Measurements from ENCODE around the gene GSTA2. TPM values are rescaled to one million over a fixed set of nuclear protein-coding genes. Genes with fewer than 3 reads are reported as not detected.

The GSTA2 gene
- total and polyA plus RNA-seq, 10 of the 15 experiments (the other 5 are each of a cell fraction or from before 2014, with no cell fraction given) = not detected

DNA sequence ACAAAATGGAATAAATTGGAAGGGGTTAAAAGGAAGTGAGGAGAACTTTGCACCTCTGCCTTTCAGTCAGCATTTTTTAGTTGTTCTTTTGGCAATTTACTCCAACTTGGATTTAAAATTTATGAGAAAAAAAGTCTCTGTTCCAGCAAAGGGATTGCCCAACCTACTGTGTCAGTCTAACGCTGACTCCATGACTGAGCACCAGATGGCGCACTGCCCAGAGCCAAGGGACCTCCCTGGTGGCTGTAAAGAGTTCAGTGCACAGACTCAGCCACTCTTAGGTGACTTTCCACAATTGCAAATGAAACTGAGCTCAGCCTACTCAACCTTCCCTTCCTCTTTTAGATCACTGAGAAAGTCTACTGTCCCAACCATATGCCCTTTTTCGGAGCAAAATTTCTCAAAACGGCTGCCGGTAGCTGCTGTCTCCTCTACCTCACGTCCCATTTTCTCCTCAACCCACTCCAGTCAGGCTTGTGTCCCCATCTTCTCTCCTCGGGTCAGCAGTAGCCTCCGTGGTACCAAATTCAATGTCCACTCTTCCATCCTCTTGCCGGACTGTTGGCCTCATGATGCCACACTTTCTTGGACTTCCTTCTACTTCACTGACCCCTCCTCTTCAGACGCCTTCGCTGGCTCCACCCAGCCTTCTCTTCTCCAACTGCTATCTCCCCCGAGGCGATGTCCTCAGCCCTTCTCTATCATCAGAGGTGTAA lies 38.7 kb downstream of the GSTA2 start (continued):
- TF ChIP-seq WRNIP1 (IDR thresholded peaks at IDR 0.05; ENCODE audit: borderline replicate concordance, low read depth, low read length) (peak; percentile 82; the same call in 1 of the 2 replicates), KAT2A (conservative IDR thresholded peaks at IDR 0.05; ENCODE audit: control insufficient read depth, low read depth, low read length) (no peak), RAD21 (IDR thresholded peaks at IDR 0.05; ENCODE audit: insufficient read depth, low read depth, low read length) (peak; percentile 53), MEF2A (IDR thresholded peaks at IDR 0.05; ENCODE audit: insufficient read depth, low read depth, low read length) (no peak), SUPT20H (IDR thresholded peaks at IDR 0.05; ENCODE audit: borderline replicate concordance, control insufficient read depth, low read depth, low read length) (no peak), PML (IDR thresholded peaks at IDR 0.05; ENCODE audit: low read length) (no peak), SMAD5 (IDR thresholded peaks at IDR 0.05; ENCODE audit: low read depth) (no peak), ZNF24 (IDR thresholded peaks at IDR 0.05) (no peak), ZNF207 (IDR thresholded peaks at IDR 0.05; ENCODE audit: borderline replicate concordance) (no peak), ZNF274 (IDR thresholded peaks at IDR 0.05; ENCODE audit: insufficient read depth, insufficient read length) (no peak), RUNX3 (IDR thresholded peaks at IDR 0.05; ENCODE audit: low read length) (no peak), NFIC (IDR thresholded peaks at IDR 0.05; ENCODE audit: low read depth, low read length) (no peak), EGR1 (IDR thresholded peaks at IDR 0.05; ENCODE audit: borderline replicate concordance in 1 of 2, low read depth in 2 of 2, low read length in 2 of 2) (no peak), HDAC2 (IDR thresholded peaks at IDR 0.05) (no peak)
- TF ChIP-seq, protein P1, sequence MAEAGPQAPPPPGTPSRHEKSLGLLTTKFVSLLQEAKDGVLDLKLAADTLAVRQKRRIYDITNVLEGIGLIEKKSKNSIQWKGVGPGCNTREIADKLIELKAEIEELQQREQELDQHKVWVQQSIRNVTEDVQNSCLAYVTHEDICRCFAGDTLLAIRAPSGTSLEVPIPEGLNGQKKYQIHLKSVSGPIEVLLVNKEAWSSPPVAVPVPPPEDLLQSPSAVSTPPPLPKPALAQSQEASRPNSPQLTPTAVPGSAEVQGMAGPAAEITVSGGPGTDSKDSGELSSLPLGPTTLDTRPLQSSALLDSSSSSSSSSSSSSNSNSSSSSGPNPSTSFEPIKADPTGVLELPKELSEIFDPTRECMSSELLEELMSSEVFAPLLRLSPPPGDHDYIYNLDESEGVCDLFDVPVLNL (IDR thresholded peaks at IDR 0.05; ENCODE audit: low read depth, low read length) = no peak
- TF ChIP-seq, protein P2, sequence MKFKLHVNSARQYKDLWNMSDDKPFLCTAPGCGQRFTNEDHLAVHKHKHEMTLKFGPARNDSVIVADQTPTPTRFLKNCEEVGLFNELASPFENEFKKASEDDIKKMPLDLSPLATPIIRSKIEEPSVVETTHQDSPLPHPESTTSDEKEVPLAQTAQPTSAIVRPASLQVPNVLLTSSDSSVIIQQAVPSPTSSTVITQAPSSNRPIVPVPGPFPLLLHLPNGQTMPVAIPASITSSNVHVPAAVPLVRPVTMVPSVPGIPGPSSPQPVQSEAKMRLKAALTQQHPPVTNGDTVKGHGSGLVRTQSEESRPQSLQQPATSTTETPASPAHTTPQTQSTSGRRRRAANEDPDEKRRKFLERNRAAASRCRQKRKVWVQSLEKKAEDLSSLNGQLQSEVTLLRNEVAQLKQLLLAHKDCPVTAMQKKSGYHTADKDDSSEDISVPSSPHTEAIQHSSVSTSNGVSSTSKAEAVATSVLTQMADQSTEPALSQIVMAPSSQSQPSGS (IDR thresholded peaks at IDR 0.05; ENCODE audit: low read length) = no peak
- TF ChIP-seq, protein P3, sequence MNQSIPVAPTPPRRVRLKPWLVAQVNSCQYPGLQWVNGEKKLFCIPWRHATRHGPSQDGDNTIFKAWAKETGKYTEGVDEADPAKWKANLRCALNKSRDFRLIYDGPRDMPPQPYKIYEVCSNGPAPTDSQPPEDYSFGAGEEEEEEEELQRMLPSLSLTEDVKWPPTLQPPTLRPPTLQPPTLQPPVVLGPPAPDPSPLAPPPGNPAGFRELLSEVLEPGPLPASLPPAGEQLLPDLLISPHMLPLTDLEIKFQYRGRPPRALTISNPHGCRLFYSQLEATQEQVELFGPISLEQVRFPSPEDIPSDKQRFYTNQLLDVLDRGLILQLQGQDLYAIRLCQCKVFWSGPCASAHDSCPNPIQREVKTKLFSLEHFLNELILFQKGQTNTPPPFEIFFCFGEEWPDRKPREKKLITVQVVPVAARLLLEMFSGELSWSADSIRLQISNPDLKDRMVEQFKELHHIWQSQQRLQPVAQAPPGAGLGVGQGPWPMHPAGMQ (IDR thresholded peaks at IDR 0.05; ENCODE audit: borderline replicate concordance) = no peak
- TF ChIP-seq, protein P4, sequence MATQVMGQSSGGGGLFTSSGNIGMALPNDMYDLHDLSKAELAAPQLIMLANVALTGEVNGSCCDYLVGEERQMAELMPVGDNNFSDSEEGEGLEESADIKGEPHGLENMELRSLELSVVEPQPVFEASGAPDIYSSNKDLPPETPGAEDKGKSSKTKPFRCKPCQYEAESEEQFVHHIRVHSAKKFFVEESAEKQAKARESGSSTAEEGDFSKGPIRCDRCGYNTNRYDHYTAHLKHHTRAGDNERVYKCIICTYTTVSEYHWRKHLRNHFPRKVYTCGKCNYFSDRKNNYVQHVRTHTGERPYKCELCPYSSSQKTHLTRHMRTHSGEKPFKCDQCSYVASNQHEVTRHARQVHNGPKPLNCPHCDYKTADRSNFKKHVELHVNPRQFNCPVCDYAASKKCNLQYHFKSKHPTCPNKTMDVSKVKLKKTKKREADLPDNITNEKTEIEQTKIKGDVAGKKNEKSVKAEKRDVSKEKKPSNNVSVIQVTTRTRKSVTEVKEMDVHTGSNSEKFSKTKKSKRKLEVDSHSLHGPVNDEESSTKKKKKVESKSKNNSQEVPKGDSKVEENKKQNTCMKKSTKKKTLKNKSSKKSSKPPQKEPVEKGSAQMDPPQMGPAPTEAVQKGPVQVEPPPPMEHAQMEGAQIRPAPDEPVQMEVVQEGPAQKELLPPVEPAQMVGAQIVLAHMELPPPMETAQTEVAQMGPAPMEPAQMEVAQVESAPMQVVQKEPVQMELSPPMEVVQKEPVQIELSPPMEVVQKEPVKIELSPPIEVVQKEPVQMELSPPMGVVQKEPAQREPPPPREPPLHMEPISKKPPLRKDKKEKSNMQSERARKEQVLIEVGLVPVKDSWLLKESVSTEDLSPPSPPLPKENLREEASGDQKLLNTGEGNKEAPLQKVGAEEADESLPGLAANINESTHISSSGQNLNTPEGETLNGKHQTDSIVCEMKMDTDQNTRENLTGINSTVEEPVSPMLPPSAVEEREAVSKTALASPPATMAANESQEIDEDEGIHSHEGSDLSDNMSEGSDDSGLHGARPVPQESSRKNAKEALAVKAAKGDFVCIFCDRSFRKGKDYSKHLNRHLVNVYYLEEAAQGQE (IDR thresholded peaks at IDR 0.05; ENCODE audit: low read depth, low read length) = no peak
- TF ChIP-seq, protein P5, sequence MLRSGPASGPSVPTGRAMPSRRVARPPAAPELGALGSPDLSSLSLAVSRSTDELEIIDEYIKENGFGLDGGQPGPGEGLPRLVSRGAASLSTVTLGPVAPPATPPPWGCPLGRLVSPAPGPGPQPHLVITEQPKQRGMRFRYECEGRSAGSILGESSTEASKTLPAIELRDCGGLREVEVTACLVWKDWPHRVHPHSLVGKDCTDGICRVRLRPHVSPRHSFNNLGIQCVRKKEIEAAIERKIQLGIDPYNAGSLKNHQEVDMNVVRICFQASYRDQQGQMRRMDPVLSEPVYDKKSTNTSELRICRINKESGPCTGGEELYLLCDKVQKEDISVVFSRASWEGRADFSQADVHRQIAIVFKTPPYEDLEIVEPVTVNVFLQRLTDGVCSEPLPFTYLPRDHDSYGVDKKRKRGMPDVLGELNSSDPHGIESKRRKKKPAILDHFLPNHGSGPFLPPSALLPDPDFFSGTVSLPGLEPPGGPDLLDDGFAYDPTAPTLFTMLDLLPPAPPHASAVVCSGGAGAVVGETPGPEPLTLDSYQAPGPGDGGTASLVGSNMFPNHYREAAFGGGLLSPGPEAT (IDR thresholded peaks at IDR 0.05; ENCODE audit: low read depth) = no peak
- TF ChIP-seq, protein P6, sequence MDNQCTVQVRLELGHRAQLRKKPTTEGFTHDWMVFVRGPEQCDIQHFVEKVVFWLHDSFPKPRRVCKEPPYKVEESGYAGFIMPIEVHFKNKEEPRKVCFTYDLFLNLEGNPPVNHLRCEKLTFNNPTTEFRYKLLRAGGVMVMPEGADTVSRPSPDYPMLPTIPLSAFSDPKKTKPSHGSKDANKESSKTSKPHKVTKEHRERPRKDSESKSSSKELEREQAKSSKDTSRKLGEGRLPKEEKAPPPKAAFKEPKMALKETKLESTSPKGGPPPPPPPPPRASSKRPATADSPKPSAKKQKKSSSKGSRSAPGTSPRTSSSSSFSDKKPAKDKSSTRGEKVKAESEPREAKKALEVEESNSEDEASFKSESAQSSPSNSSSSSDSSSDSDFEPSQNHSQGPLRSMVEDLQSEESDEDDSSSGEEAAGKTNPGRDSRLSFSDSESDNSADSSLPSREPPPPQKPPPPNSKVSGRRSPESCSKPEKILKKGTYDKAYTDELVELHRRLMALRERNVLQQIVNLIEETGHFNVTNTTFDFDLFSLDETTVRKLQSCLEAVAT (IDR thresholded peaks at IDR 0.05) = no peak
